NCI-H1436 (cell line): ENCODE results near the gene DAPK1.
"Not testable (repeated sequence)": the region's sequence is repeated elsewhere in the genome, so short reads cannot be mapped to it uniquely, and the experiment has no call there.

Source experiments
- DNase-seq: peaks from one replicate; lab custom pipeline; 2025; lab: John Stamatoyannopoulos, UW

The DAPK1 gene

GRCh38 chr9:87543251-87543650, 45.6 kb downstream of the DAPK1 start:
- DNase-seq = no peak

- DNase-seq = no peak
Measured at GRCh38 chr9:87545858-87546257, 48.2 kb downstream of the DAPK1 start.

DNA sequence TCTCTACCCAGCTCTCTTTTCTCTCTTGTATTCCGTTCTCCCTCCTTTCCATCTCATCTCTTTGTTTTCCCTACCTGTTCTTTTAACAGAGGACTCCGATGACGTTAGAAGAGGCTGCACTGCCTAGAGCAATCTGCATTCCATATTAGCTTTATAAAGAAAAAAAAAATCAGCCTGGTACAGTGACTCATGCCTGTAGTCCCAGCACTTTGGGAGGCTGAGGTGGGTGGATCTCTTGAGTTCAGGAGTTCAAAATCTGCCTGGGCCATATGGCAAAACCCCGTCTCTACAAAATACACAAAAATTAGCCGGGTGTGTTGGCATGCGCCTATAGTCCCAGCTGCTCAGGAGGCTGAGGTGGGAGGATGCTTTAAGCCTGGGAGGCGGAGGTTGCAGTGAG, 49.0 kb downstream of the DAPK1 start:
- DNase-seq = no peak

DNA sequence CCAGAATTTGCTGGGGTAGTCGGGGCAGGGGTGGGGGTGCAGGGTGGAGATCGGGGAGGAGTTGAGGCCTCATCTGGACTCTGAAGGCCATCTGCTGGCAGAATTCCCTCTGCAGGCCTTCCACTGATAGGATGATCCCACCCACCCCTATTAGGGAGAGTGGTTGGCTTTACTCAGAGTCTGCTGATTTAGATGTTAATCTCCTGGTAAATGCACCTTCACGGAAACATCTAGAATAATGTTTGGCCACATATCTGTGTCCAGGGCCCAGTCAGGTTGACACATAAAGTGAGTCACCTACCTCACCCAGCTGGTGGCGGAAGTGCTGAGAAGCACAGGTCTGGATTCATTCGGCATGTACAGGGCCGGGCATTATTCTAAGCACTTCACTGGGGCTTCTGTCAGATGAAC, 50.0 kb downstream of the DAPK1 start:
- no peak for DNase-seq

DNA sequence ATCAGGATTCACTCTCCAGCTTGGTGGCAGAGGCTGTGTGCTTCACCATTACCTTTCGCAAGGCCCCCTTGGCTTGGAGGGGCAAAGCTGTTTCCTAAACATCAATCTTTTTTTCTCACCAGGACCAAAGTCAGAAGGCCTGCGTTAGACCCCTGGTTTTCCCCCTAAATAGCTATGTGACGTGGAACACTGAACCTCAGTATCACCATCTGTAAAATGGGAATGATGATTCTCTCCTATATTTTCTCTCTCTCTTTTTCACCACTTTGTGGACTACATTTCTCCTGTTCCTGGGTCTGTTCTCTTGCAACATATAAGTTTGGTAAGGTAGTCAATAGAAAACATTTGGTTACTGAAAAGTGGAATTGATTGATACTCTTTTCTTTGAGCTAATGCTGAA, 50.5 kb downstream of the DAPK1 start:
- DNase-seq = no peak

DNA sequence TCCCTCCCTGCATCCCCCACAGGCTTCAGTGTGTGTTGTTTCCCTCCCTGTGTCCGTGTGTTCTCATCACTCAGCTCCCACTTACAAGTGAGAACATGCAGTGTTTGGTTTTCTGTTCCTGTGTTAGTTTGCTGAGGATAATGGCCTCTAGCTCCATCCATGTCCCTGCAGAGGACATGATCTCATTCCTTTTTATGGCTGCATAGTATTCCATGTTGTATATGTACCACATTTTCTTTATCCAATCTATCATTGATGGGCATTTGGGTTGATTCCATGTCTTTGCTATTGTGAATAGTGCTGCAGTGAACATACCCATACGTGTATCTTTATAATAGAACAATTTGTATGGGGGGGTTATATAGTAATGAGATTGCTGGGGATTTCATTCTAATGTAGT, 51.4 kb downstream of the DAPK1 start:
- DNase-seq = not testable (repeated sequence)

- DNase-seq = no peak
Measured at GRCh38 chr9:87549791-87550190, 52.1 kb downstream of the DAPK1 start.

DNA sequence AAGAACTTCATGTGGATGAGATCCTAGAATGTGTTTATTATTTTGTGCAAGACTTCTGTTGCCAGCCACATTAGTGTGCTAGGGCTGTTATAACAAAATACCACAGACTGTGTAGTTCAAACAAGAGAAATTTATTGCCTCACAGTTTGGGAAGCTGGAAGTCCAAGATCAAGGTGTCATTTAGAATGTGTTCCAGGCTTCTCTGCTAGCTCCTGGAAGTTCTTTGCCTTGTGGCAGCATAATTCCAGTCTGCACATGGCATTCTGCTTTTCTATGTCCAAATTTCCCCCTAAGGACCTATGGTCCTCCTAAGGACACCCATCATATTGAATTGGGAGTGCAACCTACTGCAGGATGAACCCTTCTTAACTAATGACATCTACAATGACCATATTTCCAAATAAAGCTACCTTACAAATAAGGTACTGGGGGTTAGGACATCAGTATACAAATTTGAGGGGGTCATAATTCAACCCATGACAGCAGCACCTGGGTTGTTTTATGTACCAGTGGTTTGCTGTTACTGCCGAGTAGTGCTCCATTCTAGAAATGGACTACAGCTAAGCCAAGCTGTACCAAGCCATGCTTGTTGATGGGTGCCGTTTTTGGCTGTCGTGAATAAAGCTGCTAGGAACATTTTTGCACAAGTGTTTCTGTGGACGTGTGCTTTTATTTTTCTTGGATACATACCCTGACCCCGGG, 52.7 kb downstream of the DAPK1 start:
- DNase-seq = no peak

DNA sequence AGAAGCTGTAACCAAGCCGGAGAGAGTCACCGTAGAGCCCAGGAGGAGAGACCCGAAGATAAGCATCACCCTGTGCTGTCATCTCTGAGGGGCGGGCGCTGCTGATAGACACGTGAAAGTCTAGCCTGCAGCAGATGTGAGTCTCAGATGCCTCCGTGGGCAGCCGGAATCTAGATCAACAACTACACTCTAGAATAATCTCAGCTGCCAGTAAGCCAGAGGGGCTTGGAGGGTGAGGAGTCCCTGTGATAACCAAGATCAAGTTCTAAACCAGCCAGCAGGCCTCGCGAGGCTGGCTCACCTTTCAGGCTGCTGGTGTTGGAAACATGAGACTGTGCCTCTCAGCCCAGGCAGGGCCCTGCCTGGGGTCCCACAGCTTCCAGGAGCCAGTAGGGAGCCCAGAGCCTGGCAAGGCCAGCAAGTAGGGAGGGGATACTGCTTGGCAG, 54.1 kb downstream of the DAPK1 start:
- DNase-seq = no peak

DNA sequence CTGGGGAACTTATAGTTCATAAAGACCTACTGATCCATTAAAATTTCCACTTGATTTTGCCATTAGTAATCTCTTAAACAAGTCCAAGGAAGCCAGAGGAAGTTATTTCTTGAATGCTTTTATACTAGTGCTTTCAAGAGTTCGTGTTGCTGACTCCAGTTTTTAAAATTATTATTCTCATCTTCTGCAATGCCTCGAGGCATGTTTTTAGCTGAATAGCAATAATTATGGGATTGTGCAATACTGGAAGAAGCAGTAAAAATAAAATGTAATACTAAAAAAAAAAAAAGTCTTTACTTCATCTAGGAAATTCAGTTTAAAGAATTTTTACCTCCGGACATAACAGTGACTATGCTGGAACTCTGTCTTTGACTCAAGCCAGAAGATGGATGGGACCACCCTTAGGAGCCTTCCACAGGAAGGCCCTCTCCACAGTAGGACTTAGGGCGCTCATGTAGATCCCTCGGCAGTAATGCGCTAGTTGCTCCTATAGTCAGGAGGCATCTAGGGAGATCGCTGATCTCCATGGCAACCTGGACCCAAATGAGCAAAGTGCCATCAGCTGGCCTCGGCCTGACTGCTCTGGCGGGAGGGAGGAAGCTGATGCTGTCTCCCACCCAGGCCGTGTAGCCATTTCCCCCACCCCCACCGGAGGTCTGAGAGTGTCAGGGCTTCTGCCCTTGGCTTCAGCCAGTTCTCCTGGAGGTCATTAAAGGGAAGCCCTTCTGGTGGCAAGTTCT, 56.7 kb downstream of the DAPK1 start:
- DNase-seq = no peak

DNA sequence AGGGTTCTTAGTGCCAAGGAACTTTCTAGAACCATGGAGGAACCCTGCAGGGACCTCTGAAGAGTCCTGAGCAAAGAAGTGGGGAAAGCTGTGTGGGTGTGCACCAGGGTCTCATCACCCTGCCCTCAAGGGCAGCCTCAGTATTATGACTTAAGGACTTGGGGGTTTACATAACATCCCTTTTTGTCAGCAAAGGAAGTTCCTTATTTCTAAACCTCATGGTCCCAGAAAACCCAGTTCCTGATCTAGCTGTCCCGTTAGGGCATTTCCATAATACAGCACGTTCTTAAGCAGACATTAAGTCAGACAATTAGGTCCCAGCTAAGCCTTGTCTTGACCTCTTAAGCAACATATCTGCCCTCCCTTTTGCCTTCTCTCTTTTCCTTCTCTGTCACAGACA, 57.3 kb downstream of the DAPK1 start:
- DNase-seq = no peak

- peak; percentile 60 for DNase-seq
Measured at GRCh38 chr9:87556039-87556438, 58.4 kb downstream of the DAPK1 start.

DNA sequence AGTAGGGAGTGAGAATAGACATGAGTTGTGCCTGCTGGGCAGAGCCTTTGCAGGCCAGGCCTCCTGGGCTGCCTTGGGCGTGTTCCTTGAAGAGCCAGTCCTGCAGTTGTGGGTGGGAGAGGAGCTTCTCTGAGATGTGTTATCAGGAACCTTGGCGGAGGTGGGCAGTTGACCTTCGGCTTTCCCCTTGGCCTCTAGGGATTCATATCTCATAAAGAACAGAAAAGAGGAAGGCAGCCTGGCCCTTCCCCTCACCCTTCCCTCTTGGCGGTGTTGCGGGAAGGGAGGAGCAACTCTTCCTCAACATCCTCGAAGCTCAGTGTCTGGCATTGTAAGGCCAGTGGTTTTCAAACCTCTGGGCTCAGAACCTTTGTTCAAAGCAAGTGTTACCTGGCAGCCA, 59.2 kb downstream of the DAPK1 start:
- no peak for DNase-seq

GRCh38 chr9:87557996-87558395, 60.3 kb downstream of the DAPK1 start:
- DNase-seq = no peak

DNA sequence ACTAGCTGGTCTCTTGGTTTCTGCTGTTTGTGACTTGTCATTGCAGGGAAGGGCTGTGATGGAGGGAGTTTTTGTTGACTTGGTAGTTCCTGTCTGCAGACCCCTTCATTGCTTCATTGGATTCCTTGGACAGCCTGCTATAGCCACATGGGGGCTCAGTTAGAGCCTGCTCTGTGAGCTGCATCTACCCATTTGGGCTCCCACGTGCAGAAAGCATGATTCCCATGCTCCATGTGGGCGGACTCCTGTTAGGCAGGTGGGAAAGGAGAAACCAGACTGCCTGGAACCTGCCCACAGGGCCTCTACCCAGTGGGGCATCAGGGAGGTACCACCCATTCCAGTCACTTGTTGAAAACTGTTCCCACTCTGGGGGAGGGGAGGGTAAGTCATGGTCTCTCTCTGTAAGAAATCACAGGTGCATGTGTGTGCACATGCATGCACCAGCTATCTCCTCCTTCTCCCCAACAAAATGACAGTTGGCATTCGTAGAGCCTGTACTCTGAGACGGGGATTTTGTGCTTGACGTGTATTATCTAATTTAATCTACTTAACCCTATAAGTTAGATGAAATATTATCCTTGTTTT, 61.0 kb downstream of the DAPK1 start:
- DNase-seq = no peak

GRCh38 chr9:87562062-87562461, 64.4 kb downstream of the DAPK1 start:
- DNase-seq = no peak

- DNase-seq = no peak
Measured at GRCh38 chr9:87562530-87563170, 65.0 kb downstream of the DAPK1 start.

GRCh38 chr9:87564111-87564510, 66.4 kb downstream of the DAPK1 start:
- DNase-seq = no peak

DNA sequence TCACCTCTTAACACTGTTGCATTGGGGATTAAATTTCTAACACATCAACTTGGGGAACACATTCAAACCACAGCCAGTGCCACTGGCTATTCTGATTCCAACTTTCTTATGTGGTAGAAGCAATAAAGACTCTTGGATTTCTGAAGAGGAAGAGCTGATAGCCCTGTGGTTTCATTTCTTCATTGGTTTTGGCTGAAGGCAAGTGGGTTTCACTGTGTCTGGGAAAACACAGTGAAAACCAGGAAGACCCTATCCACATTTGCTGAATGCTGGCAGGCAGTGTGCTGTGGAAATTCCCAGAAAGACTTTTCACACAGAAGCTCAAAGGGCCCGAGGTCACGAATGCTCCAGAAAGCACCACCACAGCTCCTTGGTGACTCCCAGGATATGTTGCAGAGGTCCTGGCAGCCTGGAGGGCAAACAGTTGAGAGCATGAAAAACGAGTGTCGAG, 67.1 kb downstream of the DAPK1 start:
- no peak for DNase-seq

GRCh38 chr9:87567001-87567400, 69.3 kb downstream of the DAPK1 start:
- no peak for DNase-seq

- DNase-seq = no peak
Measured at GRCh38 chr9:87567571-87567970, 69.9 kb downstream of the DAPK1 start.

DNA sequence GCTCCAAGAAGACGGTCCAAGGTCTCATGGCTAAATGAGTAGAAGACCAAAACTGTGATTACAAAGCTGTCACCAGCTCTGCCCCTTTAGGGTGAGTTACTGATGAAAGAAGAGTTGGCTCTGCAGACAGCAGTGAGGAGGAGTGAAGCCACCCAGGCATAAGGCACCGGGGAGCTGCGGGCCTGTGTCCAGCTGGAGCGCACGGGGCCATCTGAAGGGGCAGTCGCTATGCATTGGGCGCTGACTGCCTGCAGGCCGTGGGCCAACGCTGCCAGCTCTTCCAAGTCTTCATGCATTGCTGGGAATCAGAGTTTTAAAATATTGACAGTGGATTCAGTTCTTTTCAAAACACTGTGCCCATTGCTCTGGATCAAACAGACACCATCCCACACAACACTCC, 70.3 kb downstream of the DAPK1 start:
- DNase-seq = no peak

GRCh38 chr9:87568401-87568800, 70.7 kb downstream of the DAPK1 start:
- no peak for DNase-seq
